ENCODE results near the gene METRN. TPM values are rescaled to one million over a fixed set of nuclear protein-coding genes. Genes with fewer than 3 reads are reported as not detected.
"Not testable (repeated sequence)": the region's sequence is repeated elsewhere in the genome, so short reads cannot be mapped to it uniquely, and the experiment has no call there.

Gene METRN
- total RNA-seq, 2 donors from 2014 or later: 11.1 to 11.7 TPM

DNA sequence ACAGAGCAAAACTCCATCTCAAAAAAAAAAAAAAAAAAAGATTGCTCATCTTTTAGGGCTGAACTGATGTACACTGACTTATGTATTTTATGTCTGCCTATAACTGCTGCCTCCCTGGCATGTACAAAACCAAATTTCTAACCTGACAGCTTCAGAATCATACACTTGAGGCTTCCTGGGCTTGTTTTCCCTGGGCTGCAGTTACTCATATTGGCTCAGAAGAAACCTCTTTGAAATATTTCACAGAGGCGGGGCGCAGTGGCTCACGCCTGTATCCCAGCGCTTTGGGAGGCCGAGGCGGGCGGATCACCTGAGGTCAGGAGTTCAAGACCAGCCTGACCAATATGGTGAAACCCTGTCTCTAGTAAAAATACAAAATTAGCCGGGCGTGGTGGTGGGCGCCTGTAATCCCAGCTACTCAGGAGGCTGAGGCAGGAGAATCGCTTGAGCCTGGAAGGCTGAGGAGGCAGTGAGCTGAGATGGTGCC is 39.2 kb downstream of the METRN start:
- not testable (repeated sequence) for DNase-seq; H3K4me3 Mint-ChIP-seq; H3K9me3 Mint-ChIP-seq; H3K27me3 Mint-ChIP-seq (ENCODE audit: low read depth); H3K36me3 Mint-ChIP-seq (ENCODE audit: insufficient read depth in 2 of 2); H3K4me1 Mint-ChIP-seq (ENCODE audit: low read depth); ATAC-seq (replicated peaks in 1 of 2); H3K27ac Mint-ChIP-seq

DNA sequence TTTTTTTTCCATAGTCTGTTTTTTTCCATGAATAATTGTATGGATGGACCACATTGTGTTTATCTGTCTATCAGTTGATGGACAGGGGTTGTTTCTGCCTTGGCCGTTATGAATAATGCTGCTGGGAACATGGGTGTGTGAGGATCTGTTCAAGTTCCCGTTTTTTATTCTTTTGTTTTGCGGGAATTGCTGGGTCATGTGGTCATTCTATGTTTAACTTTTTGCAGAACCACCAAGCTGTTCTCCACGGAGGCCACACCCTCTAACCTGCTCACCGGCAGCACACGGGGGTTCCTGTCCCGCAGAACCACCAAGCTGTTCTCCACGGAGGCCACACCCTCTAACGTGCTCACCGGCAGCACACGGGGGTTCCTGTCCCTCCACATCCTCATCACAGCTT is 39.7 kb downstream of the METRN start:
- DNase-seq (no peak), ATAC-seq (replicated peaks in 1 of 2) (no peak)
- Mint-ChIP-seq H3K27me3 (ENCODE audit: low read depth) (no peaks in the 10 kb centered on the region), H3K4me1 (ENCODE audit: low read depth) (no peaks in the 10 kb centered on the region), H3K36me3 (ENCODE audit: insufficient read depth in 2 of 2) (no peaks in the 10 kb centered on the region), H3K27ac (no peak overlapping the region), H3K9me3 (no peaks in the 10 kb centered on the region), H3K4me3 (no peak overlapping the region)

DNA sequence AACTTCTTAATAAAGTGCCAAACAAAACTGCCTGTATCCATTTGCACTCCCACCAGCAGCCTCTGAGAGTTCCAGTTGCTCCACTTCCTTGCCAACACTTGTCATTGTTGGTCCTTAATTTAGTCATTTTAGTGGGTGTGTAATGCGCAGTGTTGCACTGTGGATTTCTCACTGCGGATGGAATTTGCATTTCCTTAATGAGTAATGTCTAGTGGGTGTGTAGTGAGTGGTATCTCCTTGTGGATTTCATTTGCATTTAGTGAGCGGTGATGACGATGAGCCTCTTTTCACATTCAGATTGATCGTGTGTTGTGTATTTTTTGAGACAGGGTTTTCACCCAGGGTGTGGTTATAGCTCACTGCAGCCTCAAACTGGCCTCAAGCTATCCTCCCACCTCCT is 41.5 kb downstream of the METRN start:
- H3K27me3 Mint-ChIP-seq (ENCODE audit: low read depth): no peaks in the 10 kb centered on the region
- no peaks in the 10 kb centered on the region for H3K9me3 Mint-ChIP-seq

DNA sequence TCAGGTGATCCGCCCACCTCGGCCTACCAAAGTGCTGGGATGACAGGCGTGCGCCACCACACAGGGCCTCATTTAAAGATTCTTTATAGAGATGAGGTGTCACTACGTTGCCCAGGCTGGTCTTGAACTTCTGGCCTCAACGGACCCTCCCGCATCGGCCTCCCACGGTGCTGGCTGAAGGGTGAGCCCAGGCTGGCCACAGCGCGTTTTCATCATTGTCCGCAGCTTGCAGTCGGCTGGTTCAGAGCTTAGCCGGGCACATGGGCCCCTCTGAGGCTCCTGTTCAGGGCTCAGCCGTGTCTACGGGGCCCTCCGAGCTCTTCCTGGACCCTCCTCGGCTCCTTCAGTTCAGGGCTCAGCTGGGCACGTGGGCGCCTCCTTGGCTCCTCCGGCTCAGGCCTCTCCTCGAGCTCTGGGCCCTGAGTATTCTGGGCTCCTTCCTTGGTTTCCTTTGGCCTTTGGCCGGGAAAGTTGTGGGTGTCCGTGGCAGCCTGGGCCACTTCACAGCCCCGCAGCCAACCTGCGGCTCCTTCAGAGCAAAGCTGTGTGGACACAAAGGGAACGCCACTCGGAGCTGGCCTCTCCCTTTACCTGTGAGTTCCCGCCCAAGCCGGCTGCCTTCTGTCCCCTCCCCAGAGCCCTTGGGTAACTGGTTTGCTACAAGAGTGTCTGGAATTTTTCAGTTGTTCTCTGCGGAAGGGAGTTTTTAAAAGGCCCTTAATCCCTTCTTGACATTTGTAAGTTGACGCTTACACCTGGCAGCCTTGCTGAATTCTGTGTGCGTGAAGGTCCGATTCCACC is 44.4 kb downstream of the METRN start:
- ATAC-seq (replicated peaks in 1 of 2): no peak

More for the DNA sequence above, 41.5 kb downstream of the METRN start:
- Mint-ChIP-seq H3K27ac (no peak overlapping the region), H3K36me3 (ENCODE audit: insufficient read depth in 2 of 2) (no peaks in the 10 kb centered on the region), H3K4me1 (ENCODE audit: low read depth) (no peaks in the 10 kb centered on the region), H3K4me3 (no peak overlapping the region)
- peak; percentile 22 to 66 for ATAC-seq (replicated peaks in 1 of 2)
- no peak for DNase-seq

DNA sequence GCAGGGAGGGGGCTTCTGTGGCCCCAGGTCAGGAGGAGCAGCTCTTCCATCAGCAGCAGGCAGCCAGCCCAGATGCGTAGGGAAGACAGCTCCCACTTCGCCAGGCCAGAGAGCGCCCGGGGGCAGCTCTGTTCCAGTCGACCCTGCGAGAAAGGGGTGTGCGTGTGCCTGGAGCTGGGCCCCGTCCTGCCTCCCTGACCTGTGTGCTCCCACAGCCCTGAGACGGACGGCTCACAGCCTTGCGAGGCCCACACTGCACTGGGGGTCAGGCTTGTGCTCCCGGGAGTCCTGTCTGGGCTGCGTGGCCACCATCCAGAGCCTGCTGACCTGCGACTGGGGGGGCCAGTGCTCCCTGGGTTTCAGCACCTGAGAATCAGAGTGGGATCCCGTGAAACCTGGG is 45.1 kb downstream of the METRN start:
- Mint-ChIP-seq H3K27me3 (ENCODE audit: low read depth) (no peaks in the 10 kb centered on the region), H3K27ac (no peak overlapping the region), H3K36me3 (ENCODE audit: insufficient read depth in 2 of 2) (no peaks in the 10 kb centered on the region), H3K9me3 (no peaks in the 10 kb centered on the region), H3K4me3 (no peak overlapping the region), H3K4me1 (ENCODE audit: low read depth) (no peaks in the 10 kb centered on the region)
- ATAC-seq (replicated peaks in 1 of 2) (no peak), DNase-seq (no peak)

More for the DNA sequence above, 44.4 kb downstream of the METRN start:
- H3K4me1 Mint-ChIP-seq (ENCODE audit: low read depth): no peaks in the 10 kb centered on the region
- no peak overlapping the region for H3K27ac Mint-ChIP-seq
- no peak overlapping the region for H3K4me3 Mint-ChIP-seq
- H3K36me3 Mint-ChIP-seq (ENCODE audit: insufficient read depth in 2 of 2): no peaks in the 10 kb centered on the region
- H3K9me3 Mint-ChIP-seq: no peaks in the 10 kb centered on the region
- H3K27me3 Mint-ChIP-seq (ENCODE audit: low read depth): no peaks in the 10 kb centered on the region
- DNase-seq: no peak

DNA sequence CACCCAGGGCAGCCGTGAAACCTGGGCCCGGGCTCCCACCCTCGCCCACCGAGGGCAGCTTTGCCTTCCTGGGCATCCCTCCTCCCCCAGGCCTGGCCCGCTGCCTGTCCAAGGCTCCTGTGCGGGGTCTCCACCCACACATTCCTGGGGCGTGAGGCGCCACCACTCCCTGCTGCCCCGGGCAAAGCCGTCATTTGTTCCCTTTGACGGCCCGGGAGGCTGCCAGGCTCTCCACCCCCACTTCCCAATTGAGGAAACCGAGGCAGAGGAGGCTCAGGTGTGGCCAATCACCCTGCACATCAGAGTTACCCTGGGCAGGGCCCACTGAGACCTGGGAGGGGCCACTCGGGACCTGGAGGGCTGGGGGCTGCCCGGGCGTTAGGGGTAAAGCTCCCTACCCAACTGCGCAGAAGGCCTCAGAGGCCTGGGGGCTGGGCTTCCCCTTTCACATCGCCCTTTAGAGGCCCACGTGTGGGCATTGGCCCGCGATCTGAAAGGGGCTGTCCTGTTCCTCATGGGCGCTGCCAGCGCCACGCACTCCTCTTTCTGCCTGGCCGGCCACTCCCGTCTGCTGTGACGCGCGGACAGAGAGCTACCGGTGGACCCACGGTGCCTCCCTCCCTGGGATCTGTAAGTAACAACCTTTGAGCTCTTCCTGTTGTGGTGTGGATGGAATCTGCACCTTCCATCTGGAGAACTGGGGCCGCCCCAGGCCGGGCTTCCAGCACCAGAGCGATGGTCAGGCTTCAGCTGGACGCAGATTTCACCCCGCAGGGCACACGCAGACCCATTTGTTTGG is 45.8 kb downstream of the METRN start, which contains the start of gene MSLN:
Gene MSLN, plus strand, starts transcription at position 190 of the 799 bp plus-strand sequence. CDS start 1,947 bp downstream, outside the sequence.
- no peak within 1 kb of the TSS for H3K27ac Mint-ChIP-seq
- H3K4me1 Mint-ChIP-seq (ENCODE audit: low read depth): no peaks in the 10 kb centered on the region
- H3K4me3 Mint-ChIP-seq: no peak within 1 kb of the TSS
- H3K27me3 Mint-ChIP-seq (ENCODE audit: low read depth): no peaks in the 10 kb centered on the region
- H3K9me3 Mint-ChIP-seq: no peaks in the 10 kb centered on the region
- no peak for ATAC-seq (replicated peaks in 1 of 2)
- no peak for DNase-seq
- H3K36me3 Mint-ChIP-seq (ENCODE audit: insufficient read depth in 2 of 2): no peaks in the 10 kb centered on the region

DNA sequence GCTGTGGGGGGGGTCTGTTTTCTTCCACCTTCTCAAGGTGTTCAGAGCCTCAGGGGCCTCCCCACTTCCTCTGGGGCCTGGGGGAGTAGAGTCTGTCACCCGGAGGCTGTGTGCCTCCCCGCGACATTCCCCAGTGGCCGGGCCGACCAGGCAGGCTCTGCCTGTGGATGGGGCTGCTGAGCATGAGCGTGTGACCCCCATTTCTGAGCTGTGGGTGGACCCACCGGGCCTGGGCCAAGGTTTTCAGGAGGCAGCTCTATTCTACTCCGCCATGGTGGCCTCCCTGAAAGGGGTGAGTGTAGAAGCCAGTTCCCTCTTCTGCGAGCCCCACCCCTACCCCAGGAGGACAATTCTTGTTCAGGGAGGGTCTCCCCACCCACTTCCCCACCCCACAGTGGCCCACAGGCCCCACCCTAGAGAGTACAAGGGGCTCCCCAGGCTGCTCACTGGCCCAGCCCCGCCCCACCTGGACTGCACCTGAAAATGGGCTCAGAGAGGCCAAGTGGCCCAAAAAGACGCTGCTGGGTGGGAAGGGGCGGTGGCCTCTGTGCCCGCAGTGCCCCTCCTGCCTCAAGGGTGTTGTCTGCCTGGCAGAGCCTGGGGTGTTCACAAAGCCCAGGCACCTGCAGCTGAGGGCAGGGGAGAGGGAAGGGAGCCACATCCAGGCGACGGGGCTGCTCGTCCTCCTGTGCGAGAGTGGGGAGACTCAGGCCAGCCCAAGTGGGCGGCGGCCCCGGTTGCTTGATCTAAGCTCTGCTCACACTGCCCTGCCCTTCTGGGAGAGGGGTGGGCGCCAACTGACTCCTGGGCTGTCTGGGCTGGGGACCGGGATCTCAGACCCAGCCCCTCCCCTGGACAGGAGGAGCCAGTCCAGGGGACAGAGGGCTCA is 47.0 kb downstream of the METRN start:
- Mint-ChIP-seq H3K4me3 (no peak overlapping the region), H3K27ac (no peak overlapping the region), H3K4me1 (ENCODE audit: low read depth) (no peaks in the 10 kb centered on the region), H3K36me3 (ENCODE audit: insufficient read depth in 2 of 2) (no peaks in the 10 kb centered on the region), H3K27me3 (ENCODE audit: low read depth) (no peaks in the 10 kb centered on the region), H3K9me3 (no peaks in the 10 kb centered on the region)
- DNase-seq (no peak), ATAC-seq (replicated peaks in 1 of 2) (no peak)

DNA sequence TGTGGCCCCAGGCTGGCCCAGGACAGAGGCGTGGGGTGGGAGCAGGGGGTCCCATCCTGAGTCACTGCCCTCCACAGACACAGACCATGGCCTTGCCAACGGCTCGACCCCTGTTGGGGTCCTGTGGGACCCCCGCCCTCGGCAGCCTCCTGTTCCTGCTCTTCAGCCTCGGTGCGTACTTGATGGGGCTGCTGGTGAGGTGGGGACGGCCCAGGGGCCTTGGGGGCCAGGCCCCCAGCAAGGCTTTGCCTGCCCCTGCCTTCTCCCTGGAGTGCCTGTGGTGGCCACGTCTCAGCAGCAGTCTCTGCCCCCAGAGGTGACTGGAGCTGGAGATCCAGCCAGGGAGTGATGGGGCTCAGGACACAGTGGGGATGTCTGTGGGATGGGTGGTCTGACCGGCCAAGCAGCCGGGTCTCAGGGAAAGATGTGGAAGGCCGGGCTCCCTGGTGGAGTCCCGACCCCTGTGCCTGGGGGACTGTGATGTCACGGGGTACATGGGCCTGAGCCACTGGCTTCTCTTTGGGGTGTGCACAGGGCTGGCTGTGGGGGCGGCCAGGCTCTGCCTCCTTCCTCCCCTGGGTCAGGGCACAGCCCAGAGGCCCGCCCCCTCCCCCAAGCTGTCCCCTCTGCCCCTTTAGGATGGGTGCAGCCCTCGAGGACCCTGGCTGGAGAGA is 47.8 kb downstream of the METRN start:
- Mint-ChIP-seq H3K36me3 (ENCODE audit: insufficient read depth in 2 of 2) (no peaks in the 10 kb centered on the region), H3K27ac (no peak overlapping the region), H3K4me3 (no peak overlapping the region), H3K4me1 (ENCODE audit: low read depth) (no peaks in the 10 kb centered on the region), H3K27me3 (ENCODE audit: low read depth) (no peaks in the 10 kb centered on the region), H3K9me3 (no peaks in the 10 kb centered on the region)
- ATAC-seq (replicated peaks in 1 of 2): no peak
- no peak for DNase-seq

DNA sequence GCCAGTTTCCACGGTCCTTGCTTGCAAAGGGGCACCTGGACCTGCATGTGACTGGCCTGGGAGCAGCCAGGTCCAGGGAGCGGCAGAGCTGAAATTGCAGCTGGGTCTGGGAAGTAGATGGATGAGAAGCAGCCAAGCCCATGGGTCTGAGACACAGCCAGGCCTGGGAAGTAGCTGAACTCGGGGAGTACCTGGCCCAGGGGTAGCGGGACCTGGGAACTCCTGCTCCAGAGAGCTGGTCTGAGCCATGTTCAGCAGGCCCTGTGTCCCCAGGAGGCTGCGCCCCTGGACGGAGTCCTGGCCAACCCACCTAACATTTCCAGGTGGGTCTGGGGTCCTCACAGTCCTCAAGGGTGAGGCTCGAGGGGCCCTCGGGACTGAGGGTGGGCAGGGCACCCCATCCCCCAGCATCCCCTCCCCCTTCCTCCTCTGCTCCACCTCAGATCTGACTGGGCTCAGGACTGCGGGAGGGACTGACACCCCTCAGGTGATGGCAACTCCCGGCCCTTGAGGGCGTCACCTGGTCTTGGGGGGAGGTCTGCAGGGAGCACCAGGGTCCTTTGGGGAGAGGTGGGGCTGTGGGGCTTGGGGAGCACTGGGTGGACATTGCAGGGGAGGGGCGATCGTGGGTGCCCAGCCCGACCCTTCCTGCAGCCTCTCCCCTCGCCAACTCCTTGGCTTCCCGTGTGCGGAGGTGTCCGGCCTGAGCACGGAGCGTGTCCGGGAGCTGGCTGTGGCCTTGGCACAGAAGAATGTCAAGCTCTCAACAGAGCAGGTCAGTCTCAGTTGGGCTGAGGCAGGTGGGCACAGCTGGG is 48.7 kb downstream of the METRN start:
- H3K27me3 Mint-ChIP-seq (ENCODE audit: low read depth): no peaks in the 10 kb centered on the region
- no peak for ATAC-seq (replicated peaks in 1 of 2)

DNA sequence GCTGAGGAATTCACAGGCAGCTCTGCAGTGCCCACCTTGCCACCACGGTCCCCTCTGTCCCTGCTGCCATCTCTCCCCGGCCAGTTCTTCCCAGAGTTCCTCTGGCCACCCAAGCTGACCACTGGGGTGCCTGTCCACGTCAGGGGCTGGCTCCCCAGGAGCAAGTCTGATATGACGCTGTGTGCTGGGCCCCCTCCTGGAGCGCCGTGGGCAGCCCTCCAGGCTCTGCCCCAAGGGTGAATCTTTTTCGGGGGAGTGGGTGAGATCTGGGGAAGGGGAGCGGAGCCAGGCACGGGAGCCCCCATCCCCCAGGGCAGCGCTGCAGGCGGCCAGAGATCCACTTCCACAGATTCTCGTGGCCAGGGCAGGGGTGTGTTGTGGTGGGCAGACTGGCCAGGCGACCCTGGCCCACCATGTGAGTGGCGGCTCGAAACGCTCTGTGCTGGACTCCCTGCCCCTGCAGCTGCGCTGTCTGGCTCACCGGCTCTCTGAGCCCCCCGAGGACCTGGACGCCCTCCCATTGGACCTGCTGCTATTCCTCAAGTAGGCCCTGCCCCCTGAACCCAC is 49.3 kb downstream of the METRN start:
- Mint-ChIP-seq H3K27ac (no peak overlapping the region), H3K4me3 (no peak overlapping the region), H3K27me3 (ENCODE audit: low read depth) (no peaks in the 10 kb centered on the region), H3K4me1 (ENCODE audit: low read depth) (no peaks in the 10 kb centered on the region), H3K9me3 (no peaks in the 10 kb centered on the region), H3K36me3 (ENCODE audit: insufficient read depth in 2 of 2) (no peaks in the 10 kb centered on the region)
- no peak for DNase-seq
- no peak for ATAC-seq (replicated peaks in 1 of 2)

More for the DNA sequence above, 48.7 kb downstream of the METRN start:
- Mint-ChIP-seq H3K36me3 (ENCODE audit: insufficient read depth in 2 of 2) (no peaks in the 10 kb centered on the region), H3K9me3 (no peaks in the 10 kb centered on the region), H3K4me1 (ENCODE audit: low read depth) (no peaks in the 10 kb centered on the region), H3K4me3 (no peak overlapping the region), H3K27ac (no peak overlapping the region)
- no peak for DNase-seq

DNA sequence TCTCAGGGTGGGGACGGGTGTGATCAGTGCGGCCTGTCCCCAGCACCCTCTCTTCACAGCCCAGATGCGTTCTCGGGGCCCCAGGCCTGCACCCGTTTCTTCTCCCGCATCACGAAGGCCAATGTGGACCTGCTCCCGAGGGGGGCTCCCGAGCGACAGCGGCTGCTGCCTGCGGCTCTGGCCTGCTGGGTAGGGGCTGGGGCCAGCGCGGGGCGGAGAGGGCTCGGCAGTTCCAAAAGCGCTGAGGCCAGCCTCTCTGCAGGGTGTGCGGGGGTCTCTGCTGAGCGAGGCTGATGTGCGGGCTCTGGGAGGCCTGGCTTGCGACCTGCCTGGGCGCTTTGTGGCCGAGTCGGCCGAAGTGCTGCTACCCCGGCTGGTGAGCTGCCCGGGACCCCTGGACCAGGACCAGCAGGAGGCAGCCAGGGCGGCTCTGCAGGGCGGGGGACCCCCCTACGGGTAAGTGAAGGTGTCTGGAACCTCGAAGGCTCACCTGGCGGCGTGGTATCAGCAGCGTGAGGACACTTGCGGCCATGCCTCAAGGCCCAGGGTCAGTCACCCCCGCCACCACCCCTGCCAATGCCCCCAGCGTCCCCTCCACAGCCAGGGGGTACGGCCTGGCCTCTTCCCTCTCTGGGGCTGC is 50.0 kb downstream of the METRN start:
- H3K4me3 Mint-ChIP-seq: no peak overlapping the region
- no peak overlapping the region for H3K27ac Mint-ChIP-seq
- no peaks in the 10 kb centered on the region for H3K9me3 Mint-ChIP-seq
- ATAC-seq (replicated peaks in 1 of 2): no peak
- no peaks in the 10 kb centered on the region for H3K27me3 Mint-ChIP-seq (ENCODE audit: low read depth)
- no peaks in the 10 kb centered on the region for H3K4me1 Mint-ChIP-seq (ENCODE audit: low read depth)
- DNase-seq: no peak
- no peaks in the 10 kb centered on the region for H3K36me3 Mint-ChIP-seq (ENCODE audit: insufficient read depth in 2 of 2)
